ENCODE results near the gene UNC5A. TPM values are rescaled to one million over a fixed set of nuclear protein-coding genes. Genes with fewer than 3 reads are reported as not detected.

The UNC5A gene
- total and polyA plus RNA-seq, 2 of the 8 experiments (the other 6 are each of a cell fraction or from before 2014, with no cell fraction given) = 4.0 to 7.6 TPM

GRCh38 chr5:176788941-176789872 lies 21.2 kb upstream of the UNC5A start:
- no peaks in the 10 kb centered on the region for H3K79me2 ChIP-seq (ENCODE audit: control insufficient read depth in 1 of 2, insufficient read depth in 2 of 2, low read length in 2 of 2)
- no peaks in the 10 kb centered on the region for H3K23me2 ChIP-seq (ENCODE audit: low read depth, low read length)
- no peak overlapping the region for H3K4me2 ChIP-seq (ENCODE audit: insufficient read depth in 1 of 2, low read depth in 2 of 2, low read length in 2 of 2)
- POLR2A ChIA-PET (ENCODE audit: partially characterized antibody) = interaction anchor here (1.1 kb wide), 1 partner anchor 14 kb away, joined by 5 read pairs; no protein-coding TSS in a partner anchor
- H3K79me1 ChIP-seq (ENCODE audit: low read depth, low read length) = no peaks in the 10 kb centered on the region
- no peaks in the 10 kb centered on the region for H4K20me1 ChIP-seq (replicated peaks in 1 of 2; ENCODE audit: control insufficient read depth in 1 of 2, insufficient read depth in 2 of 2, low read length in 2 of 2)
- H2BK5ac ChIP-seq (ENCODE audit: low read depth, low read length) = no peak overlapping the region; the same call in 1 of the 2 replicates
- H3K18ac ChIP-seq (ENCODE audit: extremely low read depth, low read length) = no peak overlapping the region; the same call in 1 of the 2 replicates
- peaks cover 0 to 2% (median 0%) of the 10 kb centered on the region in 4 experiments; a peak in 2 of 7 replicates for H3K27me3 ChIP-seq (replicated peaks in 1 of 4; ENCODE audit: control insufficient read depth in 3 of 4, extremely low read depth in 1 of 4, insufficient read depth in 3 of 4, low read length in 3 of 4)
- H3K4me3 ChIP-seq (ENCODE audit: extremely low read depth in 1 of 4, insufficient read depth in 2 of 4, low read depth in 3 of 4, low read length in 4 of 4) = no peak overlapping the region
- no peak overlapping the region for H3K4ac ChIP-seq (replicated peaks; ENCODE audit: insufficient read length, low read depth, low read length)
- no peak overlapping the region for H2BK120ac ChIP-seq (replicated peaks; ENCODE audit: low read depth, low read length)
- peak; percentile 56; the same call in 1 of the 2 replicates for TF ChIP-seq MAX (IDR thresholded peaks at IDR 0.05)
- TF ChIP-seq CBX5 (IDR thresholded peaks at IDR 0.05; ENCODE audit: low read depth, low read length) = no peak
- no peak for TF ChIP-seq TEAD4 (IDR thresholded peaks at IDR 0.05; ENCODE audit: low read depth, low read length)
- 0 out of 4 replicates have a peak, but pooled peaks of 1 of the 2 experiments have one; percentile 1 for TF ChIP-seq RAD21 (IDR thresholded peaks at IDR 0.05 in 1 of 2, conservative IDR thresholded peaks at IDR 0.05 in 1 of 2; ENCODE audit: low read depth in 2 of 2, low read length in 2 of 2)
- TF ChIP-seq E2F6 (IDR thresholded peaks at IDR 0.05) = peak; percentile 38; the same call in 1 of the 2 replicates
- H4K5ac ChIP-seq (ENCODE audit: insufficient read length, low read depth, low read length) = no peak overlapping the region
- peak overlapping the region; percentile 88; the same call in 1 of the 2 replicates for H2BK12ac ChIP-seq (ENCODE audit: low read depth, low read length)
- H3K9ac ChIP-seq (replicated peaks in 1 of 4; ENCODE audit: extremely low read depth in 1 of 4, low read depth in 3 of 4, low read length in 3 of 4) = no peak overlapping the region
- H2BK20ac ChIP-seq (ENCODE audit: low read length) = peak overlapping the region; percentile 88; the same call in 1 of the 2 replicates
- DNase-seq (ENCODE audit: low read depth in 1 of 2, low spot score in 2 of 2) (no peak), FAIRE-seq (no peak)
- H4K91ac ChIP-seq (replicated peaks; ENCODE audit: insufficient read length, low read length) = peak overlapping the region; percentile 6
- H3K56ac ChIP-seq (replicated peaks; ENCODE audit: insufficient read length, low read depth, low read length) = no peak overlapping the region
- 0 out of 2 replicates have a peak overlapping the region, but pooled peaks have one; percentile 26 for H2AK5ac ChIP-seq (ENCODE audit: low read depth, low read length)
- no peaks in the 10 kb centered on the region for H3K9me3 ChIP-seq (ENCODE audit: insufficient read depth in 2 of 2, low read depth in 1 of 2, low read length in 1 of 2)
- H3K4me1 ChIP-seq (replicated peaks in 1 of 4; ENCODE audit: control insufficient read depth in 3 of 4, insufficient read depth in 4 of 4, low read length in 3 of 4) = peaks cover 0 to 32% (median 25%) of the 10 kb centered on the region in 4 experiments; a peak in 6 of 7 replicates
- CTCF ChIA-PET (ENCODE audit: partially characterized antibody) = interaction anchor here (0.6 to 4.1 kb wide), 19 partner anchors 8 to 1330 kb away, joined by 3 to 17 read pairs (median 3); partner anchors contain the start of gene HK3
- no peak overlapping the region for H3K14ac ChIP-seq (ENCODE audit: insufficient read length)
- 0 out of 2 replicates have a peak overlapping the region, but pooled peaks have one; percentile 77 for H2BK15ac ChIP-seq (ENCODE audit: low read length)
- H3K27ac ChIP-seq (ENCODE audit: low read depth, low read length) = no peak overlapping the region
- no peaks in the 10 kb centered on the region for H3K36me3 ChIP-seq (ENCODE audit: control insufficient read depth in 2 of 4, insufficient read depth in 4 of 4, low read length in 3 of 4)
- no peak overlapping the region for H3K23ac ChIP-seq (ENCODE audit: insufficient read length)
- no peak overlapping the region for H2AFZ ChIP-seq (ENCODE audit: low read length)
- WGBS, 2 experiments (ENCODE audit: extremely low coverage in 1 of 2, insufficient coverage in 1 of 2, insufficient read length in 1 of 2, insufficient replicate concordance in 2 of 2, low coverage in 1 of 2, low lambda C conversion rate in 2 of 2, missing lambda C conversion rate in 1 of 2) = 83% methylated on average over 20 of the region's 20 CpGs; no CpG with 5 or more reads in 1 of the 2 experiments
- H4K8ac ChIP-seq (ENCODE audit: extremely low read depth, insufficient read depth, low read length) = 0 out of 2 replicates have a peak overlapping the region, but pooled peaks have one; percentile 9

Data from H1 (cell line).